ENCODE measurements around the gene MYL6. TPM values are rescaled to one million over a fixed set of nuclear protein-coding genes. Genes with fewer than 3 reads are reported as not detected.

Gene MYL6
- total RNA-seq, 1 experiment from 2014 or later = 932 TPM

GRCh38 chr12:56158926-56159461 lies 835 bp downstream of the MYL6 start:
- TF ChIP-seq MAX (CRISPR knock-in tag; IDR thresholded peaks at IDR 0.05) (no peak), ZNF416 (CRISPR knock-in tag; IDR thresholded peaks at IDR 0.05) (0 out of 2 replicates have a peak, but pooled peaks have one; percentile 19), ARID4B (CRISPR knock-in tag; IDR thresholded peaks at IDR 0.05; ENCODE audit: borderline replicate concordance) (no peak; the same call in 1 of the 2 replicates), NFATC4 (CRISPR knock-in tag; IDR thresholded peaks at IDR 0.05) (peak; percentile 73; the same call in 1 of the 2 replicates), TCF7 (CRISPR knock-in tag; IDR thresholded peaks at IDR 0.05; ENCODE audit: low read depth) (no peak), FOXP1 (CRISPR knock-in tag; IDR thresholded peaks at IDR 0.05; ENCODE audit: borderline replicate concordance) (no peak), PREB (CRISPR knock-in tag; IDR thresholded peaks at IDR 0.05; ENCODE audit: borderline replicate concordance) (no peak), STAT6 (CRISPR knock-in tag; conservative IDR thresholded peaks at IDR 0.05; ENCODE audit: low read depth) (no peak), ATF3 (CRISPR knock-in tag; conservative IDR thresholded peaks at IDR 0.05) (no peak), SMAD4 (CRISPR knock-in tag; IDR thresholded peaks at IDR 0.05) (no peak), ZNF532 (CRISPR knock-in tag; IDR thresholded peaks at IDR 0.05; ENCODE audit: borderline replicate concordance) (peak; percentile 33; the same call in 1 of the 2 replicates), AR (CRISPR knock-in tag; IDR thresholded peaks at IDR 0.05) (peak; percentile 22; the same call in 1 of the 2 replicates), EMX1 (CRISPR knock-in tag; IDR thresholded peaks at IDR 0.05) (no peak), JUN (CRISPR knock-in tag; IDR thresholded peaks at IDR 0.05) (no peak; the same call in 1 of the 2 replicates), MYBL2 (CRISPR knock-in tag; IDR thresholded peaks at IDR 0.05) (no peak), ZNF671 (CRISPR knock-in tag; IDR thresholded peaks at IDR 0.05) (0 out of 2 replicates have a peak, but pooled peaks have one; percentile 55), CTCF (IDR thresholded peaks at IDR 0.05) (no peak)
- CTCF ChIA-PET = interaction anchor here (0.8 to 2.2 kb wide), 9 partner anchors 29 to 107 kb away, joined by 3 to 11 read pairs (median 5); partner anchors contain the start of genes ESYT1, RNF41, SMARCC2 and ZC3H10
- peak overlapping the region; percentile 93 for H3K27ac Mint-ChIP-seq
- DNase-seq (ENCODE audit: low spot score) (peak; percentile 72), ATAC-seq (peak; percentile 34)
- POLR2A ChIA-PET = interaction anchor here (1.0 to 7.2 kb wide), 9 partner anchors 16 to 201 kb away, joined by 3 to 104 read pairs (median 8); partner anchors contain the start of genes ERBB3, ESYT1, PA2G4 and RNF41
- peaks cover 56% of the 10 kb centered on the region for H3K36me3 Mint-ChIP-seq
- H3K9me3 Mint-ChIP-seq = no peaks in the 10 kb centered on the region
- no peaks in the 10 kb centered on the region for H3K27me3 Mint-ChIP-seq (ENCODE audit: low read depth)
- peaks cover 49% of the 10 kb centered on the region for H3K4me1 Mint-ChIP-seq
- peak overlapping the region; percentile 96 for H3K4me3 Mint-ChIP-seq
